GM18508 (cell line): ENCODE measurements around the gene STARD3.
"Not testable (repeated sequence)": the region's sequence is repeated elsewhere in the genome, so short reads cannot be mapped to it uniquely, and the experiment has no call there.

Experiments
- ATAC-seq: cut with Tn5 transposase; IDR thresholded peaks from one replicate; pipeline ENCODE4 v1.9.1; 2021; ENCODE audit warnings: moderate number of reproducible peaks; ENCODE audit not compliant: insufficient read depth, unreplicated experiment

STARD3 gene

GRCh38 chr17:39636927-39637736 lies at the start of gene STARD3:
TSS of gene STARD3 (plus strand) at chr17:39637144. CDS start at chr17:39653532, 16,388 bp downstream.
- ATAC-seq = no peak

- ATAC-seq = not testable (repeated sequence)
Measured at GRCh38 chr17:39590180-39590579, 46.8 kb upstream of the STARD3 start.

GRCh38 chr17:39591958-39592954 lies 44.7 kb upstream of the STARD3 start:
- ATAC-seq = no peak

GRCh38 chr17:39593371-39593770 lies 43.6 kb upstream of the STARD3 start:
- no peak for ATAC-seq

GRCh38 chr17:39595294-39595693 lies 41.6 kb upstream of the STARD3 start:
- ATAC-seq = no peak

GRCh38 chr17:39595928-39596510 lies 40.9 kb upstream of the STARD3 start:
- ATAC-seq = no peak

GRCh38 chr17:39596543-39597267 lies 40.2 kb upstream of the STARD3 start:
- no peak for ATAC-seq

- ATAC-seq = no peak
Measured at GRCh38 chr17:39597372-39598046, 39.4 kb upstream of the STARD3 start.

- ATAC-seq = no peak
Measured at GRCh38 chr17:39598047-39598481, 38.9 kb upstream of the STARD3 start.

- ATAC-seq = no peak
Measured at GRCh38 chr17:39598630-39599003, 38.3 kb upstream of the STARD3 start.

GRCh38 chr17:39599004-39599664 lies 37.8 kb upstream of the STARD3 start:
- no peak for ATAC-seq

- ATAC-seq = no peak
Measured at GRCh38 chr17:39599665-39600231, 37.2 kb upstream of the STARD3 start.

- ATAC-seq = no peak
Measured at GRCh38 chr17:39600288-39600996, 36.5 kb upstream of the STARD3 start.

- ATAC-seq = no peak
Measured at GRCh38 chr17:39600997-39601597, 35.8 kb upstream of the STARD3 start.

GRCh38 chr17:39601758-39602532 lies 35.0 kb upstream of the STARD3 start:
- no peak for ATAC-seq

- ATAC-seq = no peak
Measured at GRCh38 chr17:39602533-39603303, 34.2 kb upstream of the STARD3 start.
